Gastroesophageal sphincter (tissue), 3 donors: ENCODE data around the gene KIZ.

Source experiments
- CTCF ChIP-seq, 4 experiments: fragments of 200-600 bp in 2 of 4; fragments of 450-650 bp in 2 of 4; sonication (generic) in 1 of 4; IDR thresholded peaks; one replicate each; pipeline ENCODE4 v1.5.1; 2017 to 2019; ENCODE audit warnings: antibody characterized with exemption in 4 of 4, mild to moderate bottlenecking in 2 of 4, moderate library complexity in 2 of 4
- POLR2A ChIP-seq, 2 donors: fragments of 450-650 bp; IDR thresholded peaks; one replicate each; pipeline ENCODE4 v1.6.1; 2017; ENCODE audit warnings: antibody characterized with exemption in 2 of 2, mild to moderate bottlenecking in 2 of 2, moderate library complexity in 1 of 2
- POLR2AphosphoS5 ChIP-seq: sonication (generic); formaldehyde crosslinking; IDR thresholded peaks from one replicate; pipeline ENCODE4 v1.6.1; 2017; ENCODE audit warnings: antibody characterized with exemption

DNA sequence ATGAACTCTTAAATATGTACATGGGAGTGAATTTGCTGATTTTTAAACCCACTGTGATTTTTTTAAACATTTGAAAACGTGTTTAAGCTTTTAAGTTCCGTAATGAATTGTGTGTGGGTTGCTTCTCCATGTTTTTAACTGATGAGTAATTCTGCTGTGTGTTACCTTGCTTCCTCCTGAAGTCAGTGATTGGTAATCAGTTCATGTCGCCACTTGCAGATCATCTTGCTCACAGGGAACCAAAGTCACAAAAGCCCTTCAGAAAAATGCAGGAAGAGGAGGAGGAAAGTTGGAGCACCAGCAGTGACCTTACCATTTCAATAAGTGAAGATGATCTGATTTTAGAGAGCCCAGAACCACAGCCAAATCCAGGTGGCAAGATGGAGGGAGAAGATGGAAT is 36.7 kb downstream of the KIZ start:
- no peak for TF ChIP-seq CTCF (IDR thresholded peaks at IDR 0.05)
- TF ChIP-seq POLR2A (IDR thresholded peaks at IDR 0.05): no peak
- no peak for TF ChIP-seq POLR2AphosphoS5
